KOPT-K1 (cell line): Measurements from ENCODE around the gene SRMS.
"Not testable (repeated sequence)": the region's sequence is repeated elsewhere in the genome, so short reads cannot be mapped to it uniquely, and the experiment has no call there.

Source experiments
- H3K27ac ChIP-seq: fragments of 200-600 bp; sonication (generic); 2 replicates; pipeline ENCODE4 v1.5.1; 2016; ENCODE audit warnings: antibody characterized with exemption, mild to moderate bottlenecking, low read depth, low read length; ENCODE audit not compliant: poor library complexity, severe bottlenecking
- H3K36me3 ChIP-seq: fragments of 200-600 bp; sonication (generic); 2 replicates; pipeline ENCODE4 v1.5.1; 2017; ENCODE audit warnings: antibody characterized with exemption, mild to moderate bottlenecking, low read length, moderate library complexity; ENCODE audit not compliant: insufficient read depth
- H3K9me3 ChIP-seq: fragments of 200-600 bp; sonication (generic); 2 replicates; pipeline ENCODE4 v1.5.1; 2017; ENCODE audit warnings: antibody characterized with exemption, low read length, mild to moderate bottlenecking; ENCODE audit not compliant: insufficient read depth, poor library complexity, severe bottlenecking

SRMS gene

DNA sequence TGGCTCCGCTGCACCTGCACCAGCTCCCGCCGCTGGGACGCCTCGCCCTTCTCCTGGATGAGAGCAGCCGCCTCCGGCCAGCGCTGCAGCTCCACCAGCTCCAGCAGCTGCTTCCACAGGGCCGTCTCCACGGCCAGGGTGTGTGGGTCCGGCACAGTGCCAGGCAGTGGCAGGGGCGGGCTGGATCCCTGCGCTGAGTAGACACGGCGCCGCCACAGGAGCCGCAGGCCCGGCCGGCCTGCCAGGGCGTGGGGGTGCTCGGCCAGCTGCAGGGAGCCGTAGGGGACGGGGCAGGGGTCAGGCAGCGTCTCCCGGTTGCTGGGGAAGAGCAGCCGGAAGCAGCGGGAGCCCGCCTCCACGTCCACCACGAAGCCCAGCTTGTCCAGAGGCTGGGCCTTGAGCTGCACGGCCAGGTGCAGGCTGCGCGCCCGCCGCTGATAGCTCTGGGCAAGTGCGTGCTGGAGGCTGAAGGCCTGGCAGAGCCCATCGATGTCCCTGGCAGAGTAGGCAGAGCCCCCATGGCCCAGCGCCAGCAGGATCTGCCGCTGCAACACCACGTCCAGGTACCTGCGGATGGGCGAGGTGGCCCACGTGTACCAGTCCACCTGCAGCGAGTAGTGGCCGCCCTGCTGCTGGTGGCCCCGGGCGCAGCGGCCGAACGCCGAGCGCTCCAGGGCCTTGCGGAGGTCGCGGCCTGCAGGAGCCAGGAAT lies 15.8 kb upstream of the SRMS start:
- H3K9me3 ChIP-seq: no peaks in the 10 kb centered on the region
- no peaks in the 10 kb centered on the region for H3K36me3 ChIP-seq

GRCh38 chr20:63562461-63563224 lies 15.1 kb upstream of the SRMS start:
- no peak overlapping the region for H3K27ac ChIP-seq
- no peaks in the 10 kb centered on the region for H3K9me3 ChIP-seq
- H3K36me3 ChIP-seq: no peaks in the 10 kb centered on the region

More for the DNA sequence above, 15.8 kb upstream of the SRMS start:
- no peak overlapping the region for H3K27ac ChIP-seq

- H3K9me3 ChIP-seq: no peaks in the 10 kb centered on the region
- no peaks in the 10 kb centered on the region for H3K36me3 ChIP-seq
These were observed 14.3 kb upstream of the SRMS start for GRCh38 chr20:63561624-63562396.

DNA sequence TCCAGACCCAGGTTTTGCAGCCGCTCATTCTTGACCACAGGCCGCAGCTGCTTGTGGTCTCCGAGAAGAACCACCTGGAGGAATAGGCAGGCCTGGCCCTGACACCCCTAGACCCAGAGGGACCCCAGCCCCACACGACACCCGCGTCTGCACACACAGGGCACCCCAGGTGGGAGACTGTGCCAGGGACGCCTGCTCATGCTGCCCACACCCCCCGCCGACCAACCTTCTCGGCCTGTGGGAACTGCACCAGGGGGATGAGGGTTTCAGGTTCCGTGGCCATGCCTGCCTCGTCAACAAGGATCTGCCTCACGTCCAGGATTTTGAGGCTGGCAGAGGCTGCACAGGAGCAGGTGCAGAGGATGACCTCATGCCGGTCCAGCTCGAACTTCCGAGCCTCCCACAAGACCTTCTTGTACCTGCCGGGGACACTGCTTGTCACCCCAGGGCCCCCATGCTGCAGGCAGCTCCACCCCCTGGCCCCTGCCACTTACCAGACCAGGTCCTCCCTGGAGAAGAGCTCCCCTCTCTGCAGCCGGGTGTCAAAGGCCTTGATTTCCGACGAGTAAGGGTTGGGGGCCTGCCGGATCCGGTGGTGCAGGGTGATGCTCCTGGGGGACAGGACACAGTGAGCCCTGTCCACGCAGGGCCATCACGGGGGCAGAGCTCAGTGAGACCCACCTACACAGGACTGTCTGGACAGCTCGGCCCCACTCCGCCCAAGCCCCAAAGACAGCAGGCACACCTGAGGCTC lies 13.5 kb upstream of the SRMS start:
- no peaks in the 10 kb centered on the region for H3K36me3 ChIP-seq
- H3K9me3 ChIP-seq: no peaks in the 10 kb centered on the region
- H3K27ac ChIP-seq: no peak overlapping the region

More at GRCh38 chr20:63561624-63562396, 14.3 kb upstream of the SRMS start:
- no peak overlapping the region for H3K27ac ChIP-seq

GRCh38 chr20:63560333-63560805 lies 12.8 kb upstream of the SRMS start:
- Histone ChIP-seq H3K9me3 (no peaks in the 10 kb centered on the region), H3K27ac (no peak overlapping the region), H3K36me3 (no peaks in the 10 kb centered on the region)

GRCh38 chr20:63559485-63560332 lies 12.2 kb upstream of the SRMS start:
- not testable (repeated sequence) for H3K9me3 ChIP-seq, H3K36me3 ChIP-seq, H3K27ac ChIP-seq

- no peaks in the 10 kb centered on the region for H3K36me3 ChIP-seq
- no peak overlapping the region for H3K27ac ChIP-seq
- H3K9me3 ChIP-seq: no peaks in the 10 kb centered on the region
These were observed 11.4 kb upstream of the SRMS start for GRCh38 chr20:63558804-63559484.

GRCh38 chr20:63557481-63557891 lies 9.9 kb upstream of the SRMS start:
- no peaks in the 10 kb centered on the region for H3K36me3 ChIP-seq
- no peak overlapping the region for H3K27ac ChIP-seq

GRCh38 chr20:63556873-63557478 lies 9.4 kb upstream of the SRMS start:
- H3K27ac ChIP-seq: no peak overlapping the region
- no peaks in the 10 kb centered on the region for H3K9me3 ChIP-seq
- H3K36me3 ChIP-seq: no peaks in the 10 kb centered on the region

More at GRCh38 chr20:63557481-63557891, 9.9 kb upstream of the SRMS start:
- no peaks in the 10 kb centered on the region for H3K9me3 ChIP-seq

GRCh38 chr20:63555661-63556381 lies 8.3 kb upstream of the SRMS start:
- H3K27ac ChIP-seq: no peak overlapping the region
- H3K9me3 ChIP-seq: no peaks in the 10 kb centered on the region
- H3K36me3 ChIP-seq: no peaks in the 10 kb centered on the region

DNA sequence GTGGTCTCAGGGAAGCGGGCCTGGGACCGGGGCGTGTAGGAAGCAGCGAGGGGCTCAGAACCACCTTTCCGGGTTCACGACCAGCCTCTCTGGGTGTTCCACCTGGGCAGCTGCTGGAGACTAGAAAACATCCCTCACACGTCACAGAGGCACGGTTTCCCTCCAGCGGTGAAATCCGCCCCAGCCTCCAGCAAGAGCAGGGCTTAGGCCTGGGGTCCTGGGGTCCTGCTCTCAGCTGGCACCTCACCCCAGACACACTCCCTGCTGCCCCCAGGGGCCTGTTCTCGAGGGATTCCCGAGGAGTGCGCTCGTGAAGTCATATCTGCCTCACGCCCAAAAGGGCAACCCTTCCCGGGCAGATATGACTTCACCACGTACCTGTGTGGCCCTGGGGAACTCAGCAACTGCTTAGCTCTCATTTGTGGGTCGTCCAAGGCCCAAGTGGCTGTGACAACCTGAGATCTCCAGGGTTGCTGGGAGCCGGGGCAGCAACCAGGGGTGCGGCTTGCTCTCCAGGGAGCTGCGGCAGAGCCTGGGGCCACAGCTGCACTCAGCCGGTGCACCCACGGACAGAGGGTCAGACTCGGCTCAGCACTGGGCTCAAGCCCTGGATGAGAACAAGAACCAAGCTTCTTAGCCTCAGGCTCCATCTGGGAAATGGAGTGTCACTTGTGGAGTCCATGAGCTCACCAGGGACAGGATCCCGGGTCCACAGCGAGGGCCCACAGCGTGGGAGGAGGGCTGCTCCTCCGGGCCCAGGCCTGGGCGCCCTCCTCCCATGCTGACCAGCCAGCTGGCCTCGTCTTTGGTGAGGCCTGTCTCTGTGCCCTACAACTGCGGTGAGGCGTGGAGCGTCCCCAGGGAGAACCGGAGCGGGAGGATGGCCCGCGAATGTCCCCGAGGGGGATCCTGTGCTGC lies 7.1 kb upstream of the SRMS start:
- Histone ChIP-seq H3K36me3 (no peaks in the 10 kb centered on the region), H3K9me3 (no peaks in the 10 kb centered on the region), H3K27ac (no peak overlapping the region)

- no peaks in the 10 kb centered on the region for H3K36me3 ChIP-seq
- peak within 1 kb of the TSS; percentile 37 for H3K27ac ChIP-seq
- no peaks in the 10 kb centered on the region for H3K9me3 ChIP-seq
These were observed 6.4 kb upstream of the SRMS start, which contains the start of gene FNDC11 for GRCh38 chr20:63553933-63554290. Gene FNDC11 (plus strand): TSS chr20:63554159. CDS start chr20:63555664, 1,505 bp downstream.
